Cardiac fibroblast (primary cell): ENCODE measurements around the gene KCNC3.

ENCODE experiments used
- DNase-seq, 2 donors: peaks; one replicate each; pipeline versions ENCODE4 v3.0.0 to v3.0.0-alpha.2; 2010; ENCODE audit warnings: low read depth in 2 of 2
- H3K4me3 ChIP-seq, 2 donors: replicated peaks in 1 of 2; 1 replicate in 1 of 2; 2 replicates in 1 of 2; pipeline ENCODE4 v1.5.1; 2011; ENCODE audit warnings: low read depth in 2 of 2, low read length in 2 of 2, mild to moderate bottlenecking in 2 of 2, moderate library complexity in 1 of 2
- CTCF ChIP-seq: IDR thresholded peaks from one replicate; pipeline ENCODE4 v1.5.1; 2011; ENCODE audit warnings: low read depth, mild to moderate bottlenecking, low read length, inconsistent platforms

KCNC3 gene

GRCh38 chr19:50314724-50315708 is 14.2 kb downstream of the KCNC3 start:
- no peak for TF ChIP-seq CTCF
- DNase-seq, result no peak

GRCh38 chr19:50313812-50314536 is 15.2 kb downstream of the KCNC3 start:
- no peak overlapping the region for H3K4me3 ChIP-seq
- DNase-seq, result no peak
- TF ChIP-seq CTCF, result no peak

More at GRCh38 chr19:50314724-50315708, 14.2 kb downstream of the KCNC3 start:
- H3K4me3 ChIP-seq, result no peak overlapping the region

DNA sequence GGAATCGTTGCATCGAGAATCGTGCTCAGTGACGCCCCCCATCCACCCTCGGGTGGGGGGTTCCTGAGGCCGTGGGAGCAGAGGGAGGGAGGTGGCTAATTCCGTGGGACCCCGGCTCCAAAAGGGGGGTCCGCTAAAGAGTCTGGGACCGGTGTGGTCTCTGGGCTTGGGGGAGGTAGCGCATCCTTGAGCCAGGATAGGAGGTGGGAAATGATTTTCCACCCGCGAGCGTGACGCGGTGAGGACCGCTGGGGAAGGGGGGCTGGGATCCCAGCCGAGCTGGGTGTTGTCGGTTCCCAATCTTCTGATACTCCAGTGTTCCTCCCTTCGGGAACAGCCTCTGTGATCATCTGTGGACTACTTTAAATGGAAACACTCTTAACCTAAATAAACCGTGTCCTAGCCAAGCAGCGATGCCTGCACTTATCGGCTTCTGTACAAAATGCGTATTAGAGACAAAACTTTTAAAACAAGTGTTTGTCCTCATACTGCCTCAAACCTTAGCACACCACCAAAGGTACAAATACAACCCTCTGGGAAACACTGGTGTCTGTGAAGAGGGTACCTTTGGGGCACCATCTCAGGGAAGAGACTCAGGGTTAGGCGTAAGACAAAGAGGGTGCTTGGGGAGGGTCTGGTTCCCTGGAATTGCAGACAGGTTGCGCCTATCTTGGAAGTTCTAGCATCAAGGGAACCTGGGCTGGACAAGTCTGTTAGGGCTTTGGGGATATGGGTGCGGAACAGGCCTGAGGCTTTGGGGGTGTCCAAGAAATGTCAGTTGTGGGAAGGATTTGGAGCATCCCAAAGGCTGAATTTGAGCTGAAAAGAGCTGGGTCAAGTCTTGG is 16.0 kb downstream of the KCNC3 start:
- no peak for TF ChIP-seq CTCF
- no peak for DNase-seq
- no peak overlapping the region for H3K4me3 ChIP-seq

GRCh38 chr19:50311723-50312635 is 17.2 kb downstream of the KCNC3 start:
- H3K4me3 ChIP-seq, result no peak overlapping the region
- no peak for DNase-seq
- no peak for TF ChIP-seq CTCF

- H3K4me3 ChIP-seq, result no peak overlapping the region
- no peak for TF ChIP-seq CTCF
- no peak for DNase-seq
These were observed 18.3 kb downstream of the KCNC3 start for GRCh38 chr19:50310759-50311465.
